Measurements from ENCODE around the gene LRRC75A. TPM values are rescaled to one million over a fixed set of nuclear protein-coding genes. Genes with fewer than 3 reads are reported as not detected.

The LRRC75A gene
- total RNA-seq, 1 experiment from 2014 or later = 2.8 TPM

GRCh38 chr17:16461606-16461866 is 30.5 kb downstream of the LRRC75A start:
- DNase-seq (ENCODE audit: low spot score) = no peak
- ChIA-PET POLR2A (ENCODE audit: low non-redundant PET) (no interaction called here), CTCF (no interaction called here)
- Histone ChIP-seq H3K4me1 (ENCODE audit: insufficient read depth, low read length, poor library complexity, severe bottlenecking) (no peaks in the 10 kb centered on the region), H3K4me3 (ENCODE audit: low read depth, low read length, poor library complexity, severe bottlenecking) (no peak overlapping the region), H3K27ac (ENCODE audit: low read depth, low read length, poor library complexity, severe bottlenecking) (no peak overlapping the region), H3K36me3 (ENCODE audit: insufficient read depth, low read length, poor library complexity, severe bottlenecking) (no peaks in the 10 kb centered on the region), H3K27me3 (replicated peaks; ENCODE audit: insufficient read depth, low read depth, low read length, poor library complexity) (no peaks in the 10 kb centered on the region), H3K9me3 (ENCODE audit: low read depth, low read length, poor library complexity, severe bottlenecking) (no peaks in the 10 kb centered on the region)
- BruUV-seq (replicated peaks) = no TSS peak
- intact Hi-C loops (cut with micrococcal nuclease; ENCODE audit: unreplicated experiment) = no loop called here
- TF ChIP-seq CTCF (conservative IDR thresholded peaks at IDR 0.05; ENCODE audit: low read depth, low read length) = no peak
- TF ChIP-seq EZH2 (IDR thresholded peaks at IDR 0.05; ENCODE audit: borderline replicate concordance, low read depth, low read length, poor library complexity, severe bottlenecking) = no peak

- intact Hi-C loops (cut with micrococcal nuclease; ENCODE audit: unreplicated experiment) = no loop called here
- POLR2A ChIA-PET (ENCODE audit: low non-redundant PET) = no interaction called here
- Histone ChIP-seq H3K36me3 (ENCODE audit: insufficient read depth, low read length, poor library complexity, severe bottlenecking) (no peaks in the 10 kb centered on the region), H3K9me3 (ENCODE audit: low read depth, low read length, poor library complexity, severe bottlenecking) (no peaks in the 10 kb centered on the region), H3K27ac (ENCODE audit: low read depth, low read length, poor library complexity, severe bottlenecking) (no peak overlapping the region), H3K27me3 (replicated peaks; ENCODE audit: insufficient read depth, low read depth, low read length, poor library complexity) (no peaks in the 10 kb centered on the region), H3K4me1 (ENCODE audit: insufficient read depth, low read length, poor library complexity, severe bottlenecking) (no peaks in the 10 kb centered on the region), H3K4me3 (ENCODE audit: low read depth, low read length, poor library complexity, severe bottlenecking) (no peak overlapping the region)
- CTCF ChIA-PET = no interaction called here
- BruUV-seq (replicated peaks) = no TSS peak
- TF ChIP-seq EZH2 (IDR thresholded peaks at IDR 0.05; ENCODE audit: borderline replicate concordance, low read depth, low read length, poor library complexity, severe bottlenecking) = no peak
- no peak for TF ChIP-seq CTCF (conservative IDR thresholded peaks at IDR 0.05; ENCODE audit: low read depth, low read length)
- no peak for DNase-seq (ENCODE audit: low spot score)
Observed at GRCh38 chr17:16460796-16461605, 31.0 kb downstream of the LRRC75A start.

- no TSS peak for BruUV-seq (replicated peaks)
- no peaks in the 10 kb centered on the region for H3K27me3 ChIP-seq (replicated peaks; ENCODE audit: insufficient read depth, low read depth, low read length, poor library complexity)
- H3K36me3 ChIP-seq (ENCODE audit: insufficient read depth, low read length, poor library complexity, severe bottlenecking) = no peaks in the 10 kb centered on the region
- H3K9me3 ChIP-seq (ENCODE audit: low read depth, low read length, poor library complexity, severe bottlenecking) = no peaks in the 10 kb centered on the region
- H3K4me1 ChIP-seq (ENCODE audit: insufficient read depth, low read length, poor library complexity, severe bottlenecking) = no peaks in the 10 kb centered on the region
- no peak overlapping the region for H3K4me3 ChIP-seq (ENCODE audit: low read depth, low read length, poor library complexity, severe bottlenecking)
- intact Hi-C loops (cut with micrococcal nuclease; ENCODE audit: unreplicated experiment) = no loop called here
- H3K27ac ChIP-seq (ENCODE audit: low read depth, low read length, poor library complexity, severe bottlenecking) = no peak overlapping the region
- DNase-seq (ENCODE audit: low spot score) = no peak
- no peak for TF ChIP-seq CTCF (conservative IDR thresholded peaks at IDR 0.05; ENCODE audit: low read depth, low read length)
- no peak for TF ChIP-seq EZH2 (IDR thresholded peaks at IDR 0.05; ENCODE audit: borderline replicate concordance, low read depth, low read length, poor library complexity, severe bottlenecking)
- CTCF ChIA-PET = interaction anchor here (0.5 kb wide), 1 partner anchor 15 kb away, joined by 5 read pairs; no protein-coding TSS in a partner anchor
- POLR2A ChIA-PET (ENCODE audit: low non-redundant PET) = no interaction called here
Observed at GRCh38 chr17:16459855-16460550, 32.0 kb downstream of the LRRC75A start.

All from A673 (cell line).